LoVo (cell line): ENCODE measurements around the gene EID2B.
A peak's percentile ranks its signal among the peaks of the same experiment; 100 is the strongest.

Source experiments
- DNase-seq: peaks from one replicate; pipeline ENCODE4 v3.0.0-alpha.2; 2016; ENCODE audit warnings: low spot score

Gene EID2B

GRCh38 chr19:39532233-39533002 is at the start of gene EID2B:
TSS of gene EID2B (minus strand) at chr19:39532852. CDS start at chr19:39532802, 50 bp downstream.
- peak; percentile 99 for DNase-seq

GRCh38 chr19:39582442-39582841 is 49.8 kb upstream of the EID2B start:
- no peak for DNase-seq

DNA sequence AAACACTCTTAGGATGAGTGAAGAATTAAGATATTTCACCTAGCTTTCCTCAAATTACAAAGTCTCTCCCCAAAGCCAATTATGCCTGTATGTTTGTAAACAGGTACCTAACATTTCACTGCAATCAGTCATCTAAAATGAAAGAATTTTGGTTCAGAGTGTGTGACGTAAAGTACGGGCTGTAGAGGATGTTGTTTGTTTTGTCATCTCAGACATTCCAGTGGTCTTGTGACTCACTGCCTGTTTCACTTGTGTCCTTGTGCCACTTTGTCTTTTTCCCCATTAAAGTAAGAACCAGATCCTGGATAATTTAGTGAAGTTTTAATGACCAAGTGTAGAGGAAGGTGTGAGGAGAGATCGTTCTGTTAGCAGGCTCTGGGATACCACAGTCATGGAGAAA is 36.0 kb upstream of the EID2B start:
- DNase-seq = peak; percentile 22

DNA sequence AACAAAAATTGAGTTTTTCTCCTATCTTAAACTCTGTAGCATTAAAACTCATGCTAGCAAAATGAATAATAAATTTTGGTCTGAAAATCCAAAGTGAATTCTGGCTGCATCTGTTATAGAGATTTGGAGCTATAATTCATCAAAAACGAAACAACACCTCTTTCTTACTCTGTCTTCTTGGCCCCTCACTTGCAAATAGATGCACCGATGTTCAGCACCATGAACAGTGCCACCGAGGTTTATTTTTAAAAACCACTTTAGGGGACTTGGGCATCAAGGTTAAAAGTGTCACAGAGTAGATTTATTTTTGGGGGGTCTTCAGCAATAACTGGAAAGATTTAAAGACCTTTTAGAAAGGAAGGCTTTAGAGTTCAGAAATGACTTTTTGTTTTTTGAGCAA is 33.4 kb upstream of the EID2B start:
- no peak for DNase-seq

GRCh38 chr19:39563408-39563807 is 30.8 kb upstream of the EID2B start:
- DNase-seq = peak; percentile 12

DNA sequence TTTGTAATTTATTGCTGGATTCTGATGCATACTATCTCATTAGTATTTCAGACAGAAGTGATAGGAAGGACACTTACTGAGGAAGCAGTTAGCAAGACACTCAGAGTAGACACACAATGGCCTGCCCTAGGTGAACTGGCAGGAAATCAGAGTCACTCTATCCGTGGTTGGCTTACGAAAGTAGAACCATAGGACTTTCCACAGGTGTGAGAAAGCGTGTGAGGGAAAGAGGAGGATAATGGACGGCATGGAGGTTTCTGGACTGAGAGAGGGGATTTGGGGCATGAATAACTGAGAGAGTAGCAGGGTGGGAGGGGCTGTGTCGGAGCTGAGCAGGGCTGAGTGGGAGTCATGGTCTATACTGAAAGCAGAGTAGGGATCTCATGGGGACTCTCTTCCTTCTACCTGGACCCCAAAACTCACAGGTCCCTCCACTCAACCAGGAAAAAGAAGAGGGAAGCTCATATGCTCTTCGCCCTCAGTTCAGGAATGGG is 26.0 kb upstream of the EID2B start:
- no peak for DNase-seq

GRCh38 chr19:39557811-39558623 is 25.4 kb upstream of the EID2B start:
- no peak for DNase-seq

DNA sequence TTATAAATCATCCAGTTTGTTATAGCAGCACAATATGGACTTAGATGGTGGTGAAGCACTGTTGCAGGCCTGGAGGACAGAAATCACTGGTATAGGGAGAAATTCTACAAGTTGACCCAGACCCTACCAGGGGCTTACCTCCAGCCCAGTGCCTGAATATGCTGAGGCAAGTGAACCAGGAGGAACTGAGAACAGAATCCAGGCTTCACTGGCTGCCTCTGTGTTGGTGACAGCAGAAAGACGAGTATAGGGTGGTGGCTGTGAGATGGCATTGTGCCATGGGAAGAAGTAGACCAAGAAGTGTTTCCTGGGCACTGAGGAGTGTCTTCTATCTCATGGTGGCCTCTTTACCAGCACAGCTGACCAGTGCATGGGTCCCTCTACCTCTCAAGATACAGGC is 23.2 kb upstream of the EID2B start:
- DNase-seq = no peak

DNA sequence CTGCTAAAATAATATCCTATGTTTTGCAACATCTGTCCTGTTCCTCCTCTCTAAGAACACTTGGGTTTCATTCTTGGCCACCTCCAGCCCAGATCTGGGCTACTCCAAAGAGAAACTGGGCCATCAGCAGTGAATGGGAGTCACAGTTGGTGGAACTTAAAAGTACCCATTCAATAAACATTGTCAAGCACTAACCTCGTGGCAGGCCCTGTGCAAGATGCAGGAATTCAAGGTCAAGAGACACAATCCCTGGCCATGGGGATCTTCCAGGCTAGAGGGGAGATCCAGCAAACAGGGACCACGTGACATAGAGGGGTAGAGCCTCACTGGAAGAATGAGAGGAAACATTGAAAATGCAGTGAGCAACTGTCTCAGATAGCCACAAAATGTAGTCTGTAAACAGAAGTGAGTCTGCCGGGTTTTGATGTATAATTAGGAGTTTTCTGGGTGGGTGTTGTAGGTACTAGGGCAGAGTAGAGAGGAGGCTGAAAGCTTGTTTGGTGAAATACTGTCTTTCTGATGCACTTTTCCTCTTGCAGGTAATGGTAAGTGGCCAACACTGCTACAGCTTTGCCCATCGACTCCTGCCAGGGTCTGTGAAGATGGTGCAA is 22.2 kb upstream of the EID2B start:
- no peak for DNase-seq

DNA sequence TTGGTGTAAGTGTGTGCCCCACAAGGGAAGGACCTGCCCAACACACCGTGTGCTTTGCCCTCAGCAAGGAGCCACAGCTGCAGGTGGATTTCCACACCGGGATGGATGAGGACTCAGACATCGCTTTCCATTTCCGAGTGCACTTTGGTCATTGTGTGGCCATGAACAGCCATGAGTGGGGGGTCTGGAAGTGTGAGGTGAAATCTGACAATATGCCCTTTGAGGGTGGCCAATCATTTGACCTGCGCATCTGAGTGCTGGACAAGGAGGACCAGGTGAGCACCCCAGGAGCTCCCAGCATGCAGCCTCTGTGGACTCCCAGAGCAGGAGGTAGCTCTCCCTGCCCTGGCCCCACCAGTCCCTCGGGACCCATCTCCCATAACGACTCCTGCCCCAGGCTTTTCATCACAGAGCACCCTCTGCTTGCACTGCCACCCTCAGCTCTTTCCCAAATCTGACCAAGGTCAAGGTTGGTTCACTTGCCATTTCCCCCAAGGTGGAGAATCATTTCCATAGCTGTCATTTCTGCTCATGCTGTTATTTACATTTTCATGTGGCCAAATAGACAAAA is 20.5 kb upstream of the EID2B start:
- DNase-seq = no peak

DNA sequence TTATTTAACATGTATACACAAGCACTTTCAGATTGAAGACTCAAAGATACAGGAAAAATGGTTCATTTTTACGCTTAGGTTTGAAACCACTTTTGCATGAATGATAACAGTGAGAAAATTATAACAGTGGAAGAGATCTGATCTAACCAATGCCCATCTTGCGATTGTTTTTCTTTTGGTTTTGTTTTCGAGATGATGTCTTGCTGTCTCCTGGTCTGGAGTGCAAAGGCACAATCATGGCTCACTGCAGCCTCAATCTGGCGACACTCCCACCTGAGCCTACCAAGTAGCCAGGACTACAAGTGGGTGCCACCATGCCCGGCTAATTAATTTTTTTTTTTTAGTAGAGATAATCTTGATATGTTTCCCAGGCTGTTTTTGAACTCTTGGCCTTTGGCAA is 17.5 kb upstream of the EID2B start:
- DNase-seq = no peak

- no peak for DNase-seq
Measured at GRCh38 chr19:39546599-39546998, 13.9 kb upstream of the EID2B start.

DNA sequence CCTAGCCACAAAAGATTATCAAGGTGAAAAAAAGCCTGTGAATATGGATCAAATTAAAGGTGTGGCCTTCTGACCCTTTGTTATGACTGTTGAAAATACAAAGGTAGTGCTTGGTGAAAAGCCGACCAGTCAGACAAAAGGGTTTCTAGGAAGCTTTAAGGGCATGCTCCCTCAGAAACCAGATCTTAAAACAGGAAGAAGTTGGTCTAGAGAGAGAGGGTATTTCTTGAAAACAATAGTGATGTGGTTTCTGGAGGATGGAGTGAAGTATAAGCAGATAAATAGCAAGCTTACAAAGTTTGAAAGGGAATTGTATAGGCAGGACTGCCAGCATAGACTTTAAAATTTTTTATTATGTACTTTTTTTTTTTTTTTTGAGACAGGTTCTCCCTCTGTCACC is 12.3 kb upstream of the EID2B start:
- DNase-seq = no peak

DNA sequence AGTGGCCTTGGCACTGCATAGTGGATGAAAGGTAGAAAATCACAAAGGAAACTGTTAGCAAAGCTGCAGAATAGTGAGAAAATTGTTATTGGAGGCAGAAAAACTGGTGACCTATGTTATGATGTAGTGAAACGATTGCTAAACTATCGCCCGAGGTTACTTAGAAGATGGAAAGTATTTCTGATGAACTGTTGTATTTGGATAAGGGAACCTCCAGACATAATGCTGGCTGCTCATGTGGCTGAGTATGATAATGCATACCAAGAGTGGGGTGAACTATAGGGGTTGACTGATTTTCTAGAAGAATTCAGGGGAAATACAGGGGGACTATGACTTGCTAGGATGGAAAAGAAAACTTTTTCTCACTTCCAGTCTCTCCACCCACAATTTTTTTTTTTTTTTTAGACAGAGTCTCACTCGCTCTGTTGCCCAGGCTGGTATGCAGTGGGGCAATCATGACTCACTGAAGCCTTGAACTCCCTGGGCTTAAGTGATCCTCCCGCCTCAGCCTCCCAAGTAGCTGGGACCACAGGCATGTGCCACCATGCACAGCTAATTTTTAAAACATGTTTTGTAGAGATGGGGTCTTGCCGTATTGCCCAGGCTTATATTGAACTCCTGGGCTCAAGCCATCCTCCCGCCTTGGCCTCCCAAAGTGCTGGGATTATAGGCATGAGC is 11.7 kb upstream of the EID2B start:
- no peak for DNase-seq

- no peak for DNase-seq
Measured at GRCh38 chr19:39543477-39543857, 10.8 kb upstream of the EID2B start.

DNA sequence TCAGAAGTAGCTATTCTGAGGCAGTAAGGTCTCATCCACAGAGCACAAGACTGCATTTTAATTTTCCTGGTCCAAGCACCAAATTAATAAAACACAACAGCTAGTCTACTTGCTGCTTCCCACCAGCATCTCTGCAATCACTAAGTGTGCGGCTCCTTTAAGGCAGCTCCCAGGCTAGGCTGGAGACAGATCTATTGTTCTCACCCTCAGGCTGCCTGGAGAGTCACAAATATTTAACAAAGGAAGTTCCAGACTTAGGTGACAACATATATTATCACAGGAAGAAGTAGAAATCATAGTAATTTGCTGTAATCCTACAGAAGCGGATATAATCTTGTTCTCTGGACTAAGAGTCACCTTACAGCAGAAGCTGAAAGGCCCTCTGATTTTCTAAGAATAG is 9.6 kb upstream of the EID2B start:
- no peak for DNase-seq

- DNase-seq = no peak
Measured at GRCh38 chr19:39540333-39540673, 7.7 kb upstream of the EID2B start.

DNA sequence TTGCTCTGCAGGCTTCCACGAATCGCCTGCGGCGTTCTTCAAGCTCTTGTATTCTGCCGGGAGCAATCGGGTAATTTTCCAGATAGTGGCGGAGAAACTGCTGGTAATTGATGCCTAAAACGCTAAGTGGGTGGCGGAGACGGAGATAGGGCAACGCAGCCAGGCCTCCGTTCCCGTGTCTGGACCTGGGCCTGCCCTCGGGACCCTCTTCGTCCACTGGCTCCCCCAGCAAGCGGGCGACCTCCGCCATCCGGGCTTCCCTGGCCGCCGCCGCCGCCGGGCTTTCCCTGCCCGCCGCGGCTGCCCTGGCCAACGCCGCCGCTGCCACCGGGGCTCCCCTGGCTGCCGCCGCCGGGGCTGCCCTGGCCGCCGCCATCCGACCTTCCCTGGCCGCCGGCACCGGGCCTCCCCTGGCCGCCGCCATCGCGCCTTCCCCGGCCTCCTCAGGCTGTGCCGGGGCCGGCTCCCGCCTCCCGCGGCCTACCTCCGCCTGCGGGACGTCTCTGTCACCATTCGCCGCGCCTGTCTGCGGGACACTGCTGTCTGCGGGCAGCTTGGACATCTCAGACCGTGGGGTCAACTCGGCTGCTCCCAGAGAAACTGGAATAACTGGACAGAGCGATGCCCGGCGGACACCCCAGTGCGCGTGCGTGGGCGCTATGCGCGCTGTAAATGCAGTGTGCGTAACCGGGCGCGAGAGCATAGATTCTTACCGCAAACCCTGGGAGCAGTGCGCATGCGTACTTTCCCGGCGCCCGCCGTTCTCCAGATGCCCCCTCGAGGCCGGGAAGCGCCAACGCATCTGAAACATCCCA is 7.1 kb upstream of the EID2B start, which contains the start of gene EID2:
TSS of gene EID2 (minus strand) at position 644 of the 815 bp plus-strand sequence. CDS start at position 562, 82 bp downstream.
- DNase-seq = peak; percentile 97

- peak; percentile 41 for DNase-seq
Measured at GRCh38 chr19:39539165-39539517, 6.5 kb upstream of the EID2B start.

DNA sequence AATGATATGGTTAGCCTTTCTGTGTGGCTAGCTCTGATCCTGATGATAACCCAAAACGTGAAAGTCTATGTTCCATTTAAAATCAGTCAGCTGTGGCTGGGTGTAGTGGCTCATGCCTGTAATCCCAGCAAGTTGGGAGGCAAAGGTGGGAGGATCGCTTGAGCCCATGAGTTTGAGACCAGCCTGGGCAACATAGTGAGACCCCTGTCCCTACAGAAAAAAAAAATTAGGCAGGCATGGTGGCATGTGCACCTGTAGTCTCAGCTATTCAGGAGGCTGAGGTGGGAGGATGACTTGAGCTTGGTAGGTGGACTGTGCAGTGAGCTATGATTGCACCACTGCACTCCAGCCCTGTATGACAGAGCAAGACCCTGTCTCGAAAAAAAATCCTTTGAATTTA is 1.1 kb upstream of the EID2B start:
- DNase-seq = no peak

- DNase-seq = no peak
Measured at GRCh38 chr19:39533003-39533512, 406 bp upstream of the EID2B start.
